Endothelial cell of umbilical vein (primary cell): Measurements from ENCODE around the gene AGXT. TPM values are rescaled to one million over a fixed set of nuclear protein-coding genes. Genes with fewer than 3 reads are reported as not detected.

Experiments
- BruUV-seq: library from RNA; stranded (reverse); fragments of 400-500 nt; replicated peaks from 2 replicates; lab custom pipeline; 2021; lab: Mats Ljungman, UMichigan
- CTCF ChIA-PET: fragments of 300-600, 350-600 bp; sonication (Branson Sonifier 250); formaldehyde crosslinking; loops from one replicate; lab custom pipeline; 2021; ENCODE audit warnings: antibody characterized with exemption, inconsistent platforms; lab: Charles Lee
- POLR2A ChIA-PET: fragments of 300-600, 350-600 bp; sonication (Branson Sonifier 250); formaldehyde crosslinking; loops from one replicate; lab custom pipeline; 2021; ENCODE audit warnings: antibody characterized with exemption, inconsistent platforms; lab: Charles Lee
- DNase-seq: peaks from one replicate; pipeline ENCODE4 v3.0.0-alpha.2; 2011; ENCODE audit warnings: low read depth, low spot score
- FAIRE-seq: peaks from 2 replicates; lab custom pipeline; 2011; peaks lifted over from hg19 to GRCh38; lab: Jason Lieb, UNC
- H2AFZ ChIP-seq: 2 replicates; pipeline ENCODE4 v1.6.0; 2012; ENCODE audit warnings: low read depth, low read length, control low read depth, inconsistent platforms
- H3K27ac ChIP-seq: 2 replicates; pipeline ENCODE4 v1.5.1; 2011; ENCODE audit warnings: low read depth, mild to moderate bottlenecking, control low read depth, low read length, moderate library complexity; ENCODE audit not compliant: insufficient read depth
- H3K27me3 ChIP-seq, 2 experiments: 2 replicates each; pipeline versions ENCODE4 v1.6.0 to v1.6.1; 2011; ENCODE audit warnings: low read length in 2 of 2, mixed read lengths in 1 of 2; ENCODE audit not compliant: control insufficient read depth in 2 of 2, insufficient read depth in 2 of 2
- H3K36me3 ChIP-seq, 2 experiments: 2 replicates in 1 of 2; 3 replicates in 1 of 2; pipeline ENCODE4 v1.5.1; 2011; ENCODE audit warnings: low read length in 2 of 2, mild to moderate bottlenecking in 1 of 2, moderate library complexity in 1 of 2; ENCODE audit not compliant: control insufficient read depth in 2 of 2, insufficient read depth in 2 of 2; ENCODE audit errors: extremely low read depth in 1 of 2
- H3K4me1 ChIP-seq: 3 replicates; pipeline ENCODE4 v1.5.1; 2011; ENCODE audit warnings: mild to moderate bottlenecking, low read length; ENCODE audit not compliant: control insufficient read depth, insufficient read depth; ENCODE audit errors: extremely low read depth
- H3K4me2 ChIP-seq: 2 replicates; pipeline ENCODE4 v1.6.1; 2011; ENCODE audit warnings: low read length, control low read depth, mixed read lengths; ENCODE audit not compliant: insufficient read depth
- H3K4me3 ChIP-seq, 3 experiments: fragments of 200-600 bp in 1 of 3; sonication (generic), shearing (Covaris generic) in 1 of 3; replicated peaks in 1 of 3; 2 replicates each; pipeline ENCODE4 v1.5.1; 2011 to 2016; ENCODE audit warnings: control low read depth in 3 of 3, low read length in 3 of 3, mild to moderate bottlenecking in 2 of 3, inconsistent platforms in 1 of 3, low read depth in 1 of 3, moderate library complexity in 1 of 3; ENCODE audit not compliant: insufficient read depth in 1 of 3
- H3K79me2 ChIP-seq: 2 replicates; pipeline ENCODE4 v1.6.0; 2012; ENCODE audit warnings: low read length, inconsistent platforms; ENCODE audit not compliant: control insufficient read depth, insufficient read depth
- H3K9ac ChIP-seq: replicated peaks from 2 replicates; pipeline ENCODE3; 2011; ENCODE audit warnings: low read length, control low read depth; ENCODE audit not compliant: insufficient read depth; ENCODE audit errors: extremely low read depth
- H3K9me1 ChIP-seq: replicated peaks from 3 replicates; pipeline ENCODE4 v1.6.0; 2011; ENCODE audit warnings: mild to moderate bottlenecking, low read length; ENCODE audit not compliant: control insufficient read depth, insufficient read depth; ENCODE audit errors: extremely low read depth
- H3K9me3 ChIP-seq: replicated peaks from 2 replicates; pipeline ENCODE4 v1.5.1; 2012; ENCODE audit warnings: low read length, inconsistent platforms; ENCODE audit not compliant: control insufficient read depth, insufficient read depth
- H4K20me1 ChIP-seq: replicated peaks from 2 replicates; pipeline ENCODE3; 2011; ENCODE audit warnings: mild to moderate bottlenecking, low read length; ENCODE audit not compliant: control insufficient read depth, insufficient read depth; ENCODE audit errors: extremely low read depth
- CTCF ChIP-seq, 2 donors: IDR thresholded peaks; 1 replicate in 1 of 2; 2 replicates in 1 of 2; pipeline ENCODE4 v1.5.1; 2011; ENCODE audit warnings: low read length in 2 of 2, mild to moderate bottlenecking in 2 of 2, moderate library complexity in 2 of 2, control low read depth in 1 of 2, inconsistent platforms in 1 of 2, low read depth in 1 of 2; ENCODE audit not compliant: insufficient read depth in 1 of 2; ENCODE audit errors: extremely low read depth in 1 of 2
- EZH2 ChIP-seq: IDR thresholded peaks from 2 replicates; pipeline ENCODE4 v1.6.1; 2012; ENCODE audit warnings: borderline replicate concordance, low read depth, mild to moderate bottlenecking, moderate library complexity, low read length, inconsistent platforms; ENCODE audit not compliant: severe bottlenecking
- FOS ChIP-seq: IDR thresholded peaks from 2 replicates; pipeline ENCODE4 v1.6.1; 2011; ENCODE audit warnings: mild to moderate bottlenecking, low read length, moderate library complexity, borderline replicate concordance; ENCODE audit not compliant: insufficient read depth
- GATA2 ChIP-seq: IDR thresholded peaks from 2 replicates; pipeline ENCODE4 v1.7.0; 2011; ENCODE audit warnings: low read depth, mild to moderate bottlenecking, moderate library complexity, mixed read lengths, low read length; ENCODE audit not compliant: insufficient read length, insufficient read depth
- JUN ChIP-seq: IDR thresholded peaks from 2 replicates; pipeline ENCODE4 v1.6.1; 2011; ENCODE audit warnings: borderline replicate concordance, low read depth; ENCODE audit not compliant: insufficient read length, insufficient read depth
- MYC ChIP-seq: IDR thresholded peaks from one replicate; pipeline ENCODE4 v1.6.1; 2011; ENCODE audit warnings: mild to moderate bottlenecking, low read depth, low read length
- POLR2A ChIP-seq: IDR thresholded peaks from 2 replicates; pipeline ENCODE4 v1.6.1; 2012; ENCODE audit warnings: low read depth, mild to moderate bottlenecking, control low read depth, low read length
- POLR2AphosphoS5 ChIP-seq: IDR thresholded peaks from 2 replicates; pipeline ENCODE4 v1.6.1; 2012; ENCODE audit warnings: low read depth, mild to moderate bottlenecking, control low read depth, low read length, moderate library complexity; ENCODE audit not compliant: insufficient read depth
- dilution Hi-C: fragments of 300-500 bp; cut with MboI; formaldehyde crosslinking; loops from one replicate; pipeline ENCODE4 v1.15.0; 2019; ENCODE audit warnings: low sequenced_read_pairs; ENCODE audit not compliant: extremely low pct_ligation_motif_present
- intact Hi-C: fragments of 100-400 bp; cut with micrococcal nuclease; formaldehyde crosslinking; loops from one replicate; pipeline ENCODE4 v1.10.0; 2022
- polyA plus RNA-seq, 4 experiments: library from polyadenylated mRNA; depleted of rRNA in 3 of 4; stranded (reverse) in 3 of 4; unstranded in 1 of 4; fragments of >200 nt; gene quantifications; 2 replicates each; pipeline versions ENCODE4 v1.2.1 to v1.2.3, GENCODE V29; 2011 to 2012; ENCODE audit warnings: missing spikeins in 1 of 4
- total RNA-seq: library from RNA; stranded (reverse); gene quantifications from 2 replicates; pipeline ENCODE4 v1.2.3, GENCODE V29; 2021
- TF ChIP-seq, protein P1 (sequence below): IDR thresholded peaks from 2 replicates; pipeline ENCODE4 v1.6.1; 2011; ENCODE audit not compliant: insufficient read depth, insufficient read length

AGXT gene
- total and polyA plus RNA-seq, 2 donors (not counting 3 experiments of a cell fraction or from before 2014, with no cell fraction given) = not detected

DNA sequence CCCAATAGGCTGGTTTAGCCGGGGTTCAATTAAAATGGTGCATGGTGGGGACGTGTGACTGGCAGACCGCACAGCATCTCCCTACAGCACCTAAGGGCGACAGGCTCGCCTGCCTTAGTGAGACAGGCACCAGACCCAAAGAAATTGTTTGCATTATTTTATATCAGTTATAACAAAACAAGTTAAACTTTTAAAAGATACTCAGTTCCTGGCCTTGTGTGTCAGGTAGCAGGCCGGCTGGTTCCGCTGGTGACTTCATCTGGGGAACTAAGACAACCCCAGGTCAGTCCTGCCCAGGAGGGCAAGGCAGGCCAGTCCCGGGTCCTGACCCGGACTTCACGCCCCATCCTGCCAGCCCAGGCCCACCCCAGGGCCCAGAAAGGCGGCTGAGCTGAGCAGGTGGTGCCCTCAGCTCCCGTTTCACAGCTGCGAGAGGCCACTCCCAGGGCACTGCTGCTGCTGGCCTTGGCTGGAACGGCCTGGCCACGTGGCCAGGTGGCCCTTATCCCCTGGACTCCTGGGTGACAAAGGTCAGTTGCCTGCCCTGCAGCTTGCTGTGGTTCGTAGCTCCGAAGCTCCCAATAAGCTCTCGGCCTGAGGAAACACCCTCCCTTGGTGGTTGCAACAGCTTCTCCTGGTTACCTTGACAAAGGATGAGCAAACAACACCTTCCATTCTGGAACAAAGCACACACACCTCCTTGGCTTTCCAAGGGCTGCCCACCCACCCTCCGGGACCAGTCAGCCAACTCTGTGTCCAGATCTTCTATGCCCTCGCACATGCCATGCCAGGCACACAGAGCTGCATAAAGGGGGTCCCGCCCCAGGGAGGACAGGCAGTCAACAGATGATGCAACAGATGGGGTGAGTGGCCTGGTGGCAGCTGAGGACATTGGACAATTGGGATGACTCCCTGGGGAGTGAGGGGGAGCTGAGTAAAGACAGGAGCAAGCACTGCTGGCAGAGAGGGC is 11.3 kb upstream of the AGXT start:
- no peaks in the 10 kb centered on the region for H3K4me1 ChIP-seq
- intact Hi-C loops (loop anchor here (10.0 kb wide), 2 partner anchors 287 to 457 kb away; partner anchors contain the start of genes HDLBP, PASK and SEPTIN2), dilution Hi-C loops (no loop called here)
- CTCF ChIA-PET = interaction anchor here (1.1 to 1.6 kb wide), 4 partner anchors 17 to 221 kb away, joined by 4 to 8 read pairs (median 4); no protein-coding TSS in a partner anchor
- H3K9me1 ChIP-seq = no peaks in the 10 kb centered on the region
- no peak overlapping the region for H2AFZ ChIP-seq
- TF ChIP-seq EZH2 = no peak
- no peak for TF ChIP-seq POLR2AphosphoS5
- no peak for TF ChIP-seq CTCF (IDR thresholded peaks at IDR 0.05; ENCODE audit: extremely low read depth in 1 of 2, insufficient read depth in 1 of 2, low read depth in 1 of 2, low read length in 2 of 2)
- no peak for TF ChIP-seq FOS
- TF ChIP-seq GATA2 = no peak
- TF ChIP-seq JUN = no peak
- TF ChIP-seq POLR2A = no peak
- no peak for TF ChIP-seq MYC
- TF ChIP-seq, protein P1, sequence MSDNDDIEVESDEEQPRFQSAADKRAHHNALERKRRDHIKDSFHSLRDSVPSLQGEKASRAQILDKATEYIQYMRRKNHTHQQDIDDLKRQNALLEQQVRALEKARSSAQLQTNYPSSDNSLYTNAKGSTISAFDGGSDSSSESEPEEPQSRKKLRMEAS = no peak
- H3K27me3 ChIP-seq = no peaks in the 10 kb centered on the region
- H3K9ac ChIP-seq = no peak overlapping the region
- H3K9me3 ChIP-seq = no peaks in the 10 kb centered on the region
- no peak overlapping the region for H3K27ac ChIP-seq
- H3K79me2 ChIP-seq = no peaks in the 10 kb centered on the region
- H3K4me3 ChIP-seq = no peak overlapping the region
- no TSS peak for BruUV-seq
- no peaks in the 10 kb centered on the region for H4K20me1 ChIP-seq
- no peak overlapping the region for H3K4me2 ChIP-seq
- no peaks in the 10 kb centered on the region for H3K36me3 ChIP-seq
- FAIRE-seq (no peak), DNase-seq (no peak)
- POLR2A ChIA-PET = no interaction called here
